ENCODE data around the gene NET1.
"Not testable (repeated sequence)": the region's sequence is repeated elsewhere in the genome, so short reads cannot be mapped to it uniquely, and the experiment has no call there.

The NET1 gene

GRCh38 chr10:5469353-5470061 lies 57.1 kb downstream of the NET1 start:
- no peak overlapping the region for H3K27ac ChIP-seq (ENCODE audit: low read length)
- H3K4me3 ChIP-seq (ENCODE audit: low read length): no peak overlapping the region
- no peak overlapping the region for H3K4me2 ChIP-seq (ENCODE audit: low read length)
- H3K9ac ChIP-seq (ENCODE audit: low read length): no peak overlapping the region
- H3K9me3 ChIP-seq (ENCODE audit: insufficient read depth, low read length): no peaks in the 10 kb centered on the region
- H3K79me2 ChIP-seq (ENCODE audit: low read length): no peaks in the 10 kb centered on the region
- H3K4me1 ChIP-seq (ENCODE audit: low read length): no peaks in the 10 kb centered on the region
- H3K36me3 ChIP-seq (replicated peaks; ENCODE audit: low read depth, low read length): no peaks in the 10 kb centered on the region
- H4K20me1 ChIP-seq (ENCODE audit: insufficient read depth, low read length): no peaks in the 10 kb centered on the region
- no peaks in the 10 kb centered on the region for H3K27me3 ChIP-seq (ENCODE audit: low read depth, low read length)
- no peak overlapping the region for H2AFZ ChIP-seq (ENCODE audit: low read depth, low read length)
- TF ChIP-seq CTCF (IDR thresholded peaks at IDR 0.05; ENCODE audit: low read depth, low read length) (no peak), EZH2phosphoT487 (IDR thresholded peaks at IDR 0.05; ENCODE audit: low read depth) (no peak)

GRCh38 chr10:5470062-5470751 lies 57.9 kb downstream of the NET1 start:
- H3K4me2 ChIP-seq (ENCODE audit: low read length): no peak overlapping the region
- no peak overlapping the region for H3K27ac ChIP-seq (ENCODE audit: low read length)
- H3K27me3 ChIP-seq (ENCODE audit: low read depth, low read length): no peaks in the 10 kb centered on the region
- no peaks in the 10 kb centered on the region for H3K36me3 ChIP-seq (replicated peaks; ENCODE audit: low read depth, low read length)
- no peaks in the 10 kb centered on the region for H3K79me2 ChIP-seq (ENCODE audit: low read length)
- no peak for TF ChIP-seq CTCF (IDR thresholded peaks at IDR 0.05; ENCODE audit: low read depth, low read length)
- no peak for TF ChIP-seq EZH2phosphoT487 (IDR thresholded peaks at IDR 0.05; ENCODE audit: low read depth)
- H3K4me3 ChIP-seq (ENCODE audit: low read length): no peak overlapping the region
- no peak overlapping the region for H2AFZ ChIP-seq (ENCODE audit: low read depth, low read length)
- H3K9me3 ChIP-seq (ENCODE audit: insufficient read depth, low read length): no peaks in the 10 kb centered on the region
- no peaks in the 10 kb centered on the region for H3K4me1 ChIP-seq (ENCODE audit: low read length)
- H4K20me1 ChIP-seq (ENCODE audit: insufficient read depth, low read length): no peaks in the 10 kb centered on the region
- no peak overlapping the region for H3K9ac ChIP-seq (ENCODE audit: low read length)

- not testable (repeated sequence) for H3K4me1 ChIP-seq (ENCODE audit: low read length); H3K9ac ChIP-seq (ENCODE audit: low read length); H2AFZ ChIP-seq (ENCODE audit: low read depth, low read length); H3K4me3 ChIP-seq (ENCODE audit: low read length); H3K27me3 ChIP-seq (ENCODE audit: low read depth, low read length); H4K20me1 ChIP-seq (ENCODE audit: insufficient read depth, low read length); H3K27ac ChIP-seq (ENCODE audit: low read length); H3K4me2 ChIP-seq (ENCODE audit: low read length); H3K79me2 ChIP-seq (ENCODE audit: low read length); H3K9me3 ChIP-seq (ENCODE audit: insufficient read depth, low read length); H3K36me3 ChIP-seq (replicated peaks; ENCODE audit: low read depth, low read length)
Measured at GRCh38 chr10:5474642-5475041, 62.3 kb downstream of the NET1 start.

GRCh38 chr10:5475088-5475487 lies 62.7 kb downstream of the NET1 start:
- not testable (repeated sequence) for H3K9me3 ChIP-seq (ENCODE audit: insufficient read depth, low read length); H3K36me3 ChIP-seq (replicated peaks; ENCODE audit: low read depth, low read length); H4K20me1 ChIP-seq (ENCODE audit: insufficient read depth, low read length); H3K27ac ChIP-seq (ENCODE audit: low read length); H3K27me3 ChIP-seq (ENCODE audit: low read depth, low read length); H3K4me1 ChIP-seq (ENCODE audit: low read length); H3K4me2 ChIP-seq (ENCODE audit: low read length); H3K79me2 ChIP-seq (ENCODE audit: low read length); H3K4me3 ChIP-seq (ENCODE audit: low read length); H2AFZ ChIP-seq (ENCODE audit: low read depth, low read length); H3K9ac ChIP-seq (ENCODE audit: low read length)

- H3K4me2 ChIP-seq (ENCODE audit: low read length); H3K9ac ChIP-seq (ENCODE audit: low read length): not testable (repeated sequence)
Measured at GRCh38 chr10:5475974-5476807, 63.8 kb downstream of the NET1 start.

More at GRCh38 chr10:5475974-5476807, 63.8 kb downstream of the NET1 start:
- H4K20me1 ChIP-seq (ENCODE audit: insufficient read depth, low read length); H3K4me3 ChIP-seq (ENCODE audit: low read length); H3K27me3 ChIP-seq (ENCODE audit: low read depth, low read length); H3K36me3 ChIP-seq (replicated peaks; ENCODE audit: low read depth, low read length); H3K27ac ChIP-seq (ENCODE audit: low read length); H3K9me3 ChIP-seq (ENCODE audit: insufficient read depth, low read length); H3K79me2 ChIP-seq (ENCODE audit: low read length); H3K4me1 ChIP-seq (ENCODE audit: low read length); H2AFZ ChIP-seq (ENCODE audit: low read depth, low read length): not testable (repeated sequence)
